A549 (cell line): ENCODE results near the gene YBX1. TPM values are rescaled to one million over a fixed set of nuclear protein-coding genes. Genes with fewer than 3 reads are reported as not detected.
"Not testable (repeated sequence)": the region's sequence is repeated elsewhere in the genome, so short reads cannot be mapped to it uniquely, and the experiment has no call there.

Experiments used
- ATAC-seq, 2 experiments: fragments of 200-7000 bp in 1 of 2; fragments of >200 bp in 1 of 2; cut with Nextera tagmentation in 1 of 2; cut with Tn5 transposase in 1 of 2; 3 replicates each; pipeline versions ENCODE4 v1.8.0 to v1.9.1; 2018 to 2020; ENCODE audit warnings: mild to moderate bottlenecking in 1 of 2, moderate library complexity in 1 of 2
- CTCF ChIA-PET: fragments of 300-600 bp; sonication (Branson Sonifier 250); formaldehyde crosslinking; extraction: SDS; loops from one replicate; lab custom pipeline; 2021; ENCODE audit warnings: antibody characterized with exemption, inconsistent platforms; lab: Yijun Ruan, JAX
- POLR2A ChIA-PET: fragments of 350-600 bp; formaldehyde crosslinking; extraction: SDS; loops from one replicate; lab custom pipeline; 2021; ENCODE audit warnings: antibody characterized with exemption, inconsistent platforms; lab: Yijun Ruan, JAX
- DNase-seq, 2 experiments: peaks; one replicate each; pipeline versions ENCODE4 v3.0.0 to v3.0.0-alpha.2; 2011 to 2016; ENCODE audit warnings: low read depth in 1 of 2, low spot score in 1 of 2
- FAIRE-seq: peaks from 2 replicates; lab custom pipeline; 2011; peaks lifted over from hg19 to GRCh38; lab: Jason Lieb, UNC
- H3K27ac ChIP-seq, 2 experiments: fragments of >200 bp; sonication (Bioruptor Twin); formaldehyde crosslinking; 3 replicates each; pipeline ENCODE4 v1.5.1; 2016 to 2017
- H3K4me1 ChIP-seq: fragments of >200 bp; sonication (Bioruptor Twin); formaldehyde crosslinking; 3 replicates; pipeline ENCODE4 v1.6.1; 2016
- H3K4me2 ChIP-seq: fragments of >200 bp; sonication (Bioruptor Twin); formaldehyde crosslinking; 3 replicates; pipeline ENCODE4 v1.6.1; 2016
- H3K4me3 ChIP-seq: fragments of >200 bp; sonication (Bioruptor Twin); formaldehyde crosslinking; 3 replicates; pipeline ENCODE4 v1.5.1; 2016
- H3K9me3 ChIP-seq: fragments of >200 bp; sonication (Bioruptor Twin); formaldehyde crosslinking; 3 replicates; pipeline ENCODE4 v1.6.1; 2016
- EP300 ChIP-seq, 2 experiments: fragments of >200 bp; sonication (Bioruptor Twin); formaldehyde crosslinking; IDR thresholded peaks; 2 replicates in 1 of 2; 3 replicates in 1 of 2; pipeline ENCODE4 v1.6.1; 2016 to 2017
- HMGXB4 ChIP-seq: fragments of 250-450 bp; sonication (Bioruptor Pico); IDR thresholded peaks from 2 replicates; pipeline ENCODE4 v1.5.0; 2021; ENCODE audit warnings: mild to moderate bottlenecking, moderate library complexity, borderline replicate concordance
- JUN ChIP-seq, 2 experiments: fragments of >200 bp; sonication (Bioruptor Twin); formaldehyde crosslinking; IDR thresholded peaks; 2 replicates in 1 of 2; 3 replicates in 1 of 2; pipeline ENCODE4 v1.6.1; 2016 to 2017
- JUNB ChIP-seq: fragments of >200 bp; sonication (Bioruptor Twin); formaldehyde crosslinking; IDR thresholded peaks from 2 replicates; pipeline ENCODE4 v1.6.1; 2016
- MAFK ChIP-seq: fragments of 450-650 bp; IDR thresholded peaks from 2 replicates; pipeline ENCODE4 v1.6.1; 2014; ENCODE audit not compliant: partially characterized antibody
- NFE2L2 ChIP-seq: fragments of 150-350 bp; conservative IDR thresholded peaks from 2 replicates; pipeline ENCODE4 v1.6.1; 2014; ENCODE audit warnings: low read length
- POLR2AphosphoS2 ChIP-seq: conservative IDR thresholded peaks from 2 replicates; pipeline ENCODE4 v1.6.1; 2012; ENCODE audit warnings: low read length, improper control_type of control experiment, inconsistent platforms
- ZFP36 ChIP-seq: fragments of 450-650 bp; IDR thresholded peaks from 2 replicates; pipeline ENCODE4 v1.6.1; 2014; ENCODE audit warnings: borderline replicate concordance; ENCODE audit not compliant: partially characterized antibody
- WGBS: methylation state at CpG from one replicate; pipeline ENCODE4 v1.1.6; 2017; ENCODE audit errors: missing lambda C conversion rate; 5-methylcytosine and 5-hydroxymethylcytosine counted together
- polyA plus RNA-seq, 4 experiments: library from polyadenylated mRNA; depleted of rRNA in 3 of 4; stranded (reverse); fragments of >200 nt; fragmentation: RNase III in 1 of 4; extraction: RNeasy Plus Mini Kit Qiagen cat#74134 plus additional on column Dnase treatment in 1 of 4; gene quantifications; 2 replicates in 3 of 4; 3 replicates in 1 of 4; pipeline ENCODE4 v1.2.3, GENCODE V29; 2011 to 2017
- TF ChIP-seq, protein P1 (sequence below): fragments of 200-600 bp; sonication (generic); IDR thresholded peaks from 2 replicates; pipeline ENCODE4 v1.6.1; 2016; ENCODE audit warnings: antibody characterized with exemption, mild to moderate bottlenecking, moderate library complexity
- TF ChIP-seq, protein P2 (sequence below): fragments of 450-650 bp; IDR thresholded peaks from 2 replicates; pipeline ENCODE4 v1.6.1; 2014; ENCODE audit warnings: antibody characterized with exemption

YBX1 gene
- polyA plus RNA-seq, 2 of the 4 experiments (the other 2 are of a cell fraction): 488 to 747 TPM

GRCh38 chr1:42680055-42680454, 2.2 kb upstream of the YBX1 start:
- H3K4me3 ChIP-seq: no peak overlapping the region
- no peaks in the 10 kb centered on the region for H3K9me3 ChIP-seq
- ChIA-PET POLR2A (interaction anchor here (0.6 kb wide), 1 partner anchor 86 kb away, joined by 8 read pairs; no protein-coding TSS in a partner anchor), CTCF (no interaction called here)
- H3K4me2 ChIP-seq: 0 out of 3 replicates have a peak overlapping the region, but pooled peaks have one; percentile 95
- peaks cover 15% of the 10 kb centered on the region; the same call in 2 of the 3 replicates for H3K4me1 ChIP-seq
- no peak for DNase-seq
- FAIRE-seq: no peak
- no peak for TF ChIP-seq JUNB
- no peak for ATAC-seq
- 88% methylated on average over 2 of the region's 2 CpGs for WGBS
- no peak overlapping the region for H3K27ac ChIP-seq

DNA sequence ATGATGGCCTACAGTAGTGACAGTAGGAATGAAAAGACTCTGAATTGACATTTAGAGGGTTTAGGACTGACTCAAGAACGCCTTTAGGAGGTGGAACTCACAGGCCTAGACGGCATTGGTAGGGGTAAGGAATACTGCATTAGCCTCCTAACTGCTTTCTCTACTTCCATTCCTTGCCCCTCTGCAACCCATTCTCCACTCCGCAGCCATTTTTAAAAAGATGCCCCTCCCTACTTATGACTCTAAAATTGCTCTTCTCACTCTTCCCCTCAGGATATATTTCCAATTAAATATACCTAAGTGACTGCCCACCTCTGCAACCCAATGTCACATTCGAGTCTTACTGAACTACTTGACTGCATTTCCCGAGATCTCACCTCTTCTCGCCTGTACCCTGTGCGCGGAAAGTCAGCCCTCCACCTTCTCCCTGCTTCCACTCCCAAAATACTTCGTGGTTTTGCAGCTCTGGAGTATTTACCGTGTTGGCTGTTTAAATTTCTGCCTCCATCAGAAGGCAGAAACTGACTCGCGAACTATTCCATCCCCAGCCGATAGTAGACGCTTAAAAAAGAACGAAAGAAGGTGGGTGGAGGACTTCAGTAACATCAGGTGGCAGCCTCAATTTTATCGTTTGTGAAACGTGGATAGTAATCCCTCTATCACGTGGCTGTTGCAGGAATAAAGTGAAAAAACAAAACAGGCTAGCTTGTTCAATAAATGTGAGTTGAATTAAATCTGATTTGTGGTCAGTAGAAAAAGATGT, 1.1 kb upstream of the YBX1 start:
- no peak for FAIRE-seq
- no peak for ATAC-seq
- peaks cover 26% of the 10 kb centered on the region for H3K4me1 ChIP-seq
- no peaks in the 10 kb centered on the region for H3K9me3 ChIP-seq
- H3K4me2 ChIP-seq: peak overlapping the region; percentile 95
- WGBS: 30% methylated on average over 18 of the region's 18 CpGs
- ChIA-PET CTCF (no interaction called here), POLR2A (interaction anchor here (0.6 to 1.6 kb wide), 5 partner anchors 12 to 345 kb away, joined by 3 to 4 read pairs (median 3); partner anchors contain the start of gene PPIH)
- DNase-seq: peak in 1 of 2 experiments; percentile 8
- peak overlapping the region; percentile 94 for H3K4me3 ChIP-seq
- TF ChIP-seq, protein P1, sequence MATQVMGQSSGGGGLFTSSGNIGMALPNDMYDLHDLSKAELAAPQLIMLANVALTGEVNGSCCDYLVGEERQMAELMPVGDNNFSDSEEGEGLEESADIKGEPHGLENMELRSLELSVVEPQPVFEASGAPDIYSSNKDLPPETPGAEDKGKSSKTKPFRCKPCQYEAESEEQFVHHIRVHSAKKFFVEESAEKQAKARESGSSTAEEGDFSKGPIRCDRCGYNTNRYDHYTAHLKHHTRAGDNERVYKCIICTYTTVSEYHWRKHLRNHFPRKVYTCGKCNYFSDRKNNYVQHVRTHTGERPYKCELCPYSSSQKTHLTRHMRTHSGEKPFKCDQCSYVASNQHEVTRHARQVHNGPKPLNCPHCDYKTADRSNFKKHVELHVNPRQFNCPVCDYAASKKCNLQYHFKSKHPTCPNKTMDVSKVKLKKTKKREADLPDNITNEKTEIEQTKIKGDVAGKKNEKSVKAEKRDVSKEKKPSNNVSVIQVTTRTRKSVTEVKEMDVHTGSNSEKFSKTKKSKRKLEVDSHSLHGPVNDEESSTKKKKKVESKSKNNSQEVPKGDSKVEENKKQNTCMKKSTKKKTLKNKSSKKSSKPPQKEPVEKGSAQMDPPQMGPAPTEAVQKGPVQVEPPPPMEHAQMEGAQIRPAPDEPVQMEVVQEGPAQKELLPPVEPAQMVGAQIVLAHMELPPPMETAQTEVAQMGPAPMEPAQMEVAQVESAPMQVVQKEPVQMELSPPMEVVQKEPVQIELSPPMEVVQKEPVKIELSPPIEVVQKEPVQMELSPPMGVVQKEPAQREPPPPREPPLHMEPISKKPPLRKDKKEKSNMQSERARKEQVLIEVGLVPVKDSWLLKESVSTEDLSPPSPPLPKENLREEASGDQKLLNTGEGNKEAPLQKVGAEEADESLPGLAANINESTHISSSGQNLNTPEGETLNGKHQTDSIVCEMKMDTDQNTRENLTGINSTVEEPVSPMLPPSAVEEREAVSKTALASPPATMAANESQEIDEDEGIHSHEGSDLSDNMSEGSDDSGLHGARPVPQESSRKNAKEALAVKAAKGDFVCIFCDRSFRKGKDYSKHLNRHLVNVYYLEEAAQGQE: no peak
- TF ChIP-seq HMGXB4 (CRISPR knock-in tag) (no peak), MAFK (no peak), NFE2L2 (no peak), EP300 (IDR thresholded peaks at IDR 0.05) (no peak), POLR2AphosphoS2 (no peak), ZFP36 (no peak)
- TF ChIP-seq, protein P2, sequence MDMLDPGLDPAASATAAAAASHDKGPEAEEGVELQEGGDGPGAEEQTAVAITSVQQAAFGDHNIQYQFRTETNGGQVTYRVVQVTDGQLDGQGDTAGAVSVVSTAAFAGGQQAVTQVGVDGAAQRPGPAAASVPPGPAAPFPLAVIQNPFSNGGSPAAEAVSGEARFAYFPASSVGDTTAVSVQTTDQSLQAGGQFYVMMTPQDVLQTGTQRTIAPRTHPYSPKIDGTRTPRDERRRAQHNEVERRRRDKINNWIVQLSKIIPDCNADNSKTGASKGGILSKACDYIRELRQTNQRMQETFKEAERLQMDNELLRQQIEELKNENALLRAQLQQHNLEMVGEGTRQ: 0 out of 2 replicates have a peak, but pooled peaks have one; percentile 12
- TF ChIP-seq, all 56 proteins: peak for 1
- peak overlapping the region; percentile 92 to 98 for H3K27ac ChIP-seq

DNA sequence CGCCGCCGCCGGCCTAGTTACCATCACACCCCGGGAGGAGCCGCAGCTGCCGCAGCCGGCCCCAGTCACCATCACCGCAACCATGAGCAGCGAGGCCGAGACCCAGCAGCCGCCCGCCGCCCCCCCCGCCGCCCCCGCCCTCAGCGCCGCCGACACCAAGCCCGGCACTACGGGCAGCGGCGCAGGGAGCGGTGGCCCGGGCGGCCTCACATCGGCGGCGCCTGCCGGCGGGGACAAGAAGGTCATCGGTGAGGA, 193 bp downstream of the YBX1 start:
- not testable (repeated sequence) for H3K9me3 ChIP-seq, FAIRE-seq, DNase-seq
- H3K27ac ChIP-seq: peak overlapping the region; percentile 92 to 98
- peak overlapping the region; percentile 89; the same call in 2 of the 3 replicates for H3K4me2 ChIP-seq
- peak; percentile 26 to 41; a peak in 4 of 6 replicates for ATAC-seq
- H3K4me3 ChIP-seq: peak overlapping the region; percentile 94
- ChIA-PET POLR2A (interaction anchor here (0.5 to 2.4 kb wide), 15 partner anchors 9 to 391 kb away, joined by 3 to 18 read pairs (median 4); partner anchors contain the start of genes C1orf50, CCDC30, P3H1 and PPIH), CTCF (interaction anchor here (0.7 to 1.7 kb wide), 2 partner anchors 9 to 37 kb away, joined by 3 to 4 read pairs; no protein-coding TSS in a partner anchor)
- TF ChIP-seq JUN (IDR thresholded peaks at IDR 0.05): peak in 1 of 2 experiments; percentile 15; a peak in 1 of 5 replicates
- peaks cover 35% of the 10 kb centered on the region for H3K4me1 ChIP-seq
- no CpG with 5 or more reads among the region's 33 CpGs for WGBS
